Right forelimb (tissue), 1 donor: ENCODE data around the gene LRMDA.

Source experiments
- DNase-seq: peaks from one replicate; pipeline ENCODE4 v3.0.0-alpha.2; 2018

LRMDA gene

GRCh38 chr10:75938380-75939122 is 507.1 kb downstream of the LRMDA start:
- DNase-seq, result no peak

DNA sequence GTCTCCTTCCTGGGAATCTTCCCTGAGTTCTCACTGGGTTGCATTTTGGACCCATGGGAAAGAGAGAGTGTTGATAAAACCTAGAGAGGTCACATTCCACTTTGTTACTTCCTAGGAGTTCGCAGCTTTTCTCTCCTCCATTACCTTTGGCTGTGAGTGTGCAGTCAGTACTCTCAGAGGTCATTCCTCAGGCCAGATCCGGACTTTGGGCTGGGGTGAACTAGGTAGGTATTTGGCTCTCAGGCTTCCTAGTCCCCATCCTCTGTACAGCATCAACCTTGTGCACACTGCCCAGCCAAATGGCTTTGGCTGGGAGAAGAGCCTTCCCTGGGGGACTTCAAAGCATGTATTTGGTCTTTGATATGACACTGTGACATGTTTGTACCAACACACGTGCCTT is 508.1 kb downstream of the LRMDA start:
- DNase-seq, result no peak

DNA sequence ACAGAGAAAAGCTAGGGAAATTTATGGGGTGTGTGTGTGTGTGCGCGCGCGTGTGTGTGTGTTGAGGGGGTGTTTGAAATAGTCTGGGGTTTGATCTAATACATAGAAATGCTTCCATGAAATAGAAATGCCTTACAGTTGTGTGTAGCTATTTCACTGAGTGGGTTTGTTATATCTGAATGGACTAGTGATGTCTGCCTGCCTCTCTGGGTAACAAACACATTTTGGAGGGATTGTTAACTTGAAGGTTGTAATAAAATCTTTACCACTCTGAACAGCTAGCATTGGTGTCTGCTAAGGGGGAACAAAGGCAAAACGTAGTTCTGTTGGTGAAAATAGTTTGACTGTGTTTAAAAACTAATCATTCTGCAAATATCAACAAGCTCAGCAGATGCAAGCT is 509.3 kb downstream of the LRMDA start:
- no peak for DNase-seq

DNA sequence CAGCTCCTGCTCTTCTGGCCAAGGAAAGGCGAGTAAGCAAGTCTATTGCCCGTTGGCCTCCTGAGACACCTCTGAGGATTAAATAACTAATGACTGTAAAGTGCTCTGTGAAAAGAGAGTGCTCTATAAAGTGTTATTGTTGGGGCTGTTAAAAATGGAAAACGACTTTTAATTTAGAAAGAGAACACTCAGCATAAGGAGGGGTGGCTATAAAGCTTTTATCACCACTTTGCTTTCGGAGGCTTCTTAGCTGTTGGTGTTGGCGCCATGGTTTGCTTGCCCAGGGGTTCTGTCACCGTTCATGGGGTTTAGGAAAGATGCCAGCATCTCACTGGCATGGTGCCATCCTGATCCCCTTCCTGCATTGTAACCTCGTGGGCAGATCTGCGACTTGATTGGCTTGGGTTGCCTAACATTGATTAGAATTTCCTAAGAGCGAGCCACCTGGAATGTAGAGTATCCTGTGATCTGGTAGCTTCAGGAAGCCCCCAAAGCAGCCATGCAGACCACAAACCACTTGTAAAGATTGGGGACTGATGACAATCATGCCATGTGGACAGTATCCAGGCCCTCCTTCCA is 509.9 kb downstream of the LRMDA start:
- DNase-seq, result no peak

DNA sequence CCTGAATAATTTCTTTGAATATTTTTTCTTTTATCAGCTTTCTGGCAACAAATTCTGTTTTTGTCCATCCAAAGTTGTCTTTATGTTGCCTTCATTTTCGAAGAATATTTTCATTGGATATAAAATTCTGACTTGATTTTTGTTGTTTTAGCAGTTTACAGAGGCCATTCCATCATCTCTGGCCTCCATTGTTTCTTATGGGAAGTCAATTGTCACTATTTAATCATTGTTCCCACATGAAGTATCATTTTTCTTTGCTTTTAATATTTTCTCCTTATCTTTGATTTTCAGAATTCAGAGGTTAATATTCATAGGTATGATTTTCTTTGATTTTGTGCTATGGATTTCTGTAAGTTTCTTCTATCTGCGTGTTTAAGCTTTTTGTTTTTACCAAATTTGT is 512.6 kb downstream of the LRMDA start:
- DNase-seq, result no peak

DNA sequence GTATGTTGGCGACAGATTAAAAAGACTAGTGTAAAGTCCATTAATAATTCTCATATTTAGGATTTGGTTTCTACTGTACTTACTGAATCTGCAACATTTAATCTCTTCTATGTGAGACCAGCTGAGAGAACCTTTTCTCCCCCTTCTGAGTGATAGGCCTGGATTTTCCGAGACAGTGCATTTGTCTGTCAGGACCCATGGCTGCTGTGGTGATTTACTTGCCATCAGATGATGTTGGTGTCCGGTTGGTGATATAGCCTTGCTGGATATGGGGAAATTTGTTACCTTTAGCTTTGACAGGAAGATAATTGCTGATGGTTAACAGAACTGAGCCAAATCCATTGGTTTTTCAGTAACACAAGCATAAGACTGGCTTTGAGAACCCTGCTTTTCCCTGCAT is 517.2 kb downstream of the LRMDA start:
- DNase-seq, result no peak

DNA sequence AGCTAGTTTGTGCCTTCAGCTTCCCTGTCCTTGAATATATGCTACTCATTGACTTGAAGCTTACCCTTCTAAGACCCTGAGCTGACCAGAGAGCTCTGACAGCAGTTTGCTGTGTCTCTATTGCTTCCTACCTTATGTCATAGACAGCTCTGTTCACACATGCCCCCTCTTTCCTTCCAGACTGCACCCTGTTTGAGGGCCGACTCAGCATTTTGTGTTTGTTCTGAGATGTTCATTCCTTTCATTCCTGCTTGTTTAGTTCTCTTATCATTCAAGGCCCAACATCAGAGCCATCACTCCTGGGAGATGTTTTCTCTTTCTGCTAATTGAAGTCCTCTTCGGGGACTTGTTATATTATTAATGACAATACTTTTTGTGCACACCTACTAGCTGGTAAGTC is 518.9 kb downstream of the LRMDA start:
- DNase-seq, result no peak

DNA sequence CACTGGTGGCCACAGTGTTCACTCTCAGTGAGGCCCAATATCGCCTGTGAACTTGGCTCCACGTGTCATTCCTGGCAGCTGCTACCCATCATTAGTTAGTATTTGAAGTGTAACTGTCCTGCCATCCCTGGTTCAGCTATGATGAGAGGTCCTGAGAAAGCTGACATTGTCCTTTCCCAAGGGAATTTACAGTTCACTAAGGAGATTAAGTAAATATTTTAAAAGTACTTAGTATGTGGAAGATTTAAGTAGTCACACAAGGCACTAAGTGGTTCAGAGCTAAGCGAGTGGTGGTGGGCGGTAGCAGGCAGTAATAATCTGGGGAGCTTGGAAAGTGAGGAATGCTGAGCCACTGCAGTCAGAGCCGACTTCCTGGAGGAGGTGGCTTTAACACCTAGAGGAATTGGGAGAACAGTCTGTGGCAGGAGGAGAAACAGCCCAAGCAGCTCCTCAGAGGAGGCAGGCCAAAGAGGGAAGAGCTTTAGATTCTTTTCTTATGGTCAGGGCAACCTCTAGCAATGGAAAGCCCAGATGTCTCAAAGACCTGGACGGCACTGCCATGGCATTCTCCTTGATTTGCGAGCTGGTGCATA is 519.7 kb downstream of the LRMDA start:
- no peak for DNase-seq

DNA sequence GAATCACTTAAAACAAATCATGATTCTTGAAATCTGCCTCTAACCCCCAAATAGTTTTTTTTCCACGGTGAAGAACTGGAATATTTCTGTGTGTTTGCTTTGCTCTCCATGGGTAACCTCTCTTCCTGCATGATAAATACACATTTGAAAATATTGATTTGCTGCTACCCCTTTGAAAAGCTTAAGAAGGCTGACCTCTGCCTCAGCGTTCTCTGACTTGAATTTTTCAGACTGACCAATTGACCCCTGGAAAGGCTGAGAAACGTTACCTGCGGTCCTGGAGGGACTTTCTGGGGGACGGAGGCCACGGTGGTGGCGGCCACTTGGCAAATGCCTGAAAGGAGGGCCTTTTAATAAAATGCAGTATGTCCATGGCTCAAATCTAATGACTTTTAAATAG is 520.2 kb downstream of the LRMDA start:
- DNase-seq, result no peak

- no peak for DNase-seq
Observed at GRCh38 chr10:75952093-75952492, 520.7 kb downstream of the LRMDA start.

DNA sequence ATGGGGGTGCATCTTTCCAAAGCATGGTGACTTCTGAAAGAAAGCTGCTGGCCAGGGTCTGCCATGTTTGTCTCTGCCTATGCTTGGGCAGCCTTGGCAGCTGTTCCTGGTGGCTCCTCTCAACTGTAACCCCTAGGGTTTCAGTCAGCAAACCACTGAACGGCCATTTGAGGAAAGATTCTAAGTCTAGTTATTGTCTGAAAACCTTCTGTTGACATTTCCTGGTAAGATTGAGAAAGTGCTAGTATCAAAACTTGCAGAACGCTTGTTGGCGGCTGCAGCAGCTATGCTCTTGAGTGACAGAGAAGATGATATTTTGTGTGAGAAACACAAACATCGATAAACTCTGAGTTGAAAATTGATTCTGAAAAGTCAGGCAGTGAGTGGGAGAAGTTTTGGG is 523.1 kb downstream of the LRMDA start:
- DNase-seq, result no peak

GRCh38 chr10:75955973-75956502 is 524.6 kb downstream of the LRMDA start:
- DNase-seq, result no peak

GRCh38 chr10:75956624-75957023 is 525.2 kb downstream of the LRMDA start:
- DNase-seq, result no peak

DNA sequence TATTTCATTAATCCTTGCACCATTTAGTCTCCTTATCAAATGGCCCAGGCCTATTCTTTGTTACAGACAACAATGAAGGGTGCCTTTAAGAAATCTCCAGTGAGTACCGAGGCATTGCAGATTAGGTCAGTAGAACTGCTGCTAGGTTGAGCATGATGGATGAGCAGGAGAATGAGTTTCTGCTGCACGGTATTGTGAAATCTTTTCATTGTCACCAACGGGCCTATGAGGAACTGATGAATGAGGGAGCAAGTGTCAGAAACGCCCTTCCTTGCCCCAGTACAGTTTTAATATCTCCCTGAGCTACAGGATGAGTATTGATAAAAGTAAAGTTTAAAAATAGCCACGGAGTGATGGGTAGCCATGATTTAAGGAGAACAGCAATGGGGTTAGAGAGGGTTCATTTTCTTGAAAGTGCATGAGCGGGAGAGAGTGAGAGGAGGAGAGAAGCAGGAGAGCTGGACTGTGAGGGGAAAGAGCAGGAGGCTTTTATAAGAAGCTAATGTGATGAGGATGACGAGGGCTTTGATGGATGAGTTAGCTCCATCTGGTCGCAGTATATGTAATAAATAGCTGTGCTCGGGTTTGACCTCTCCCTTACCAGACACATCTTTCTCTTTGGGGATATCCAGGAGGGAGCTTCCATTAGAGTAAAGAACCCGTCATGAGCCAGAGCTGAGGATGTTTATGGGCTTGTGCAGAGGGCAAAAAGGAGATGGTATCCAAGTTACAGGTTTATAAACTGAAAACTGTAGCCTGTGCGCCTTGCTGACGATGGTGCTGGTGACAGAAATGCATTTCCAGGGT is 526.1 kb downstream of the LRMDA start:
- DNase-seq, result no peak

GRCh38 chr10:75959209-75959608 is 527.8 kb downstream of the LRMDA start:
- no peak for DNase-seq

GRCh38 chr10:75959912-75960311 is 528.5 kb downstream of the LRMDA start:
- no peak for DNase-seq

DNA sequence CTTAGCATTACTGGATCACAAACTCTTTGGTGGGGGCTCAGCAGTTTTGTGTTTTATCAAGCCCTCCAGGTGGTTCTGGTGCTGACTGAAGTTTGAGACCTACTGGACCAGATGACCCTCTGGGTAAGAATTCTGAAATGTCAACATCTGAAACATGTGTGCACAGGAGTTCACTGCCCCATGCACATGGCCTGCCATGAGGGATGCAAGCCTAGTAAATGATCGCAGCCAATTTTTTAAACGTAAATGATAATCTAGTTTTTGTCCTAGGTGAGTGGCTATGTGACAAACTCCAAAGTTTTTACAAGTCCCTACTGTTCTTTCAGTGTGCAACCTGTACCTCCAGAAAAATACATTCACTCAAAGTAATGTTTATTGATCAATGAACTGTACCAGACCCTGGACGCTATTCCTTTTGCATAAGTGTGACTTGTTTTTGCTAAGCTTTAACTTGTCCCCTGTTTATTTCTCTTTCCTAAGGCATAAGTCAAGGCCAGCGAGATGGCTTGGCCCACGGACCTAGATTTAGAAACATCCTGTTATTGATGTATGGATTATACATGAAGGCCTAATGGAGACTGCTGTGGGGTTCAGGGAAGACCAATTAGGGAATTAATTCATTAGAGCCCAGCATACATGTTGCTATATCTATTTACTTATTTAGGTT is 531.1 kb downstream of the LRMDA start:
- DNase-seq, result no peak

DNA sequence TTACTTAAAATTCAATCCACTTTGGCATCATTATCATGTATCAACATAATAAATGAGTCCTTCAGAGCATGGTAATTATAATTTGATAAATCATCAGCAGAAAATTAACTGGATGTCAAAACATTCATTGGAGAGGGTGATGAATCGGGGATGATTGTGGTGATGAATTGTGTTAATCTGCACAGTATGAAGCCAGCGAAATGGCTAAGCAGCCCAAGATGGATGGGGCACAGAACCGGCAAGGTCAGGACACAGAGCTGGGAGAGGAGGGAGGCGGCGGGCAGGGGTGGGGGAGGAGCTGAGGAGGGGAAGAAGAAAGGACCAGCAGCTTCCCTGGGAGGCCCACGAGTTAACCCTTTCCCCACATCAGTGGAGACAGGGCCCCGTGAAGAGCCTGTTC is 536.1 kb downstream of the LRMDA start:
- DNase-seq, result no peak

DNA sequence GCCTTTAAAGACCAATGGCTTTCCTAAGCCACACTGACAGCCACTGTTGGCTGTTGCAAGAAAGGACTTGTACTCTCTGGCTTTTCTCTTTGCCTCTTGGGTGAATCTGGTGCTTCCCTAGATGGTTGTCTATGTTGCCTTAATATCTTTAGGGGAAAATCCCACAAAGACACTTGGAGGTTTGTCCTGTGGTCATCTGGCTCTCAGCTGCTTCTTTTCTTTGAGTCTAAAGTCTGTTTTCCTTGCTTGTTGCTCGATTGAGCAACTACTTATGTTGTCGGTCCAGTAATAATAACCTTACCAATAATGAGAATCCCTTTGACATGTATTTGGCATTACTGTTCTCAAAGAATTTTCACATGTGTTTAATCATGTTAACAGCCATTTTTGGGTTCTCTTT is 537.6 kb downstream of the LRMDA start:
- no peak for DNase-seq

GRCh38 chr10:75971402-75972211 is 540.2 kb downstream of the LRMDA start:
- DNase-seq, result no peak

GRCh38 chr10:75972491-75973276 is 541.3 kb downstream of the LRMDA start:
- no peak for DNase-seq
